Brain microvascular endothelial cell (primary cell): ENCODE results near the gene CIITA.

Experiments
- DNase-seq: peaks from one replicate; pipeline ENCODE4 v3.0.0-alpha.2; 2020
- H3K27ac ChIP-seq: fragments of 250-450 bp; sonication (Bioruptor Pico); 2 replicates; pipeline ENCODE4 v1.5.1; 2020; ENCODE audit warnings: mild to moderate bottlenecking, moderate library complexity
- H3K27me3 ChIP-seq: fragments of 250-450 bp; sonication (Bioruptor Pico); replicated peaks from 2 replicates; pipeline ENCODE4 v1.5.1; 2020; ENCODE audit warnings: mild to moderate bottlenecking
- H3K36me3 ChIP-seq: fragments of 250-450 bp; sonication (Bioruptor Pico); replicated peaks from 2 replicates; pipeline ENCODE4 v1.5.1; 2020; ENCODE audit warnings: mild to moderate bottlenecking
- H3K4me3 ChIP-seq: 2 replicates; pipeline ENCODE4 v1.5.1; 2011; ENCODE audit warnings: low read depth, mild to moderate bottlenecking, control low read depth, low read length, moderate library complexity
- CTCF ChIP-seq: IDR thresholded peaks from 2 replicates; pipeline ENCODE4 v1.5.1; 2011; ENCODE audit warnings: low read depth, mild to moderate bottlenecking, moderate library complexity, low read length, control low read depth, inconsistent platforms; ENCODE audit errors: missing control alignments
- in situ Hi-C: cut with HindIII; loops from 2 replicates; pipeline ENCODE4 v1.10.0; 2017; ENCODE audit warnings: low sequenced_read_pairs, low pct_ligation_motif_present

Gene CIITA

DNA sequence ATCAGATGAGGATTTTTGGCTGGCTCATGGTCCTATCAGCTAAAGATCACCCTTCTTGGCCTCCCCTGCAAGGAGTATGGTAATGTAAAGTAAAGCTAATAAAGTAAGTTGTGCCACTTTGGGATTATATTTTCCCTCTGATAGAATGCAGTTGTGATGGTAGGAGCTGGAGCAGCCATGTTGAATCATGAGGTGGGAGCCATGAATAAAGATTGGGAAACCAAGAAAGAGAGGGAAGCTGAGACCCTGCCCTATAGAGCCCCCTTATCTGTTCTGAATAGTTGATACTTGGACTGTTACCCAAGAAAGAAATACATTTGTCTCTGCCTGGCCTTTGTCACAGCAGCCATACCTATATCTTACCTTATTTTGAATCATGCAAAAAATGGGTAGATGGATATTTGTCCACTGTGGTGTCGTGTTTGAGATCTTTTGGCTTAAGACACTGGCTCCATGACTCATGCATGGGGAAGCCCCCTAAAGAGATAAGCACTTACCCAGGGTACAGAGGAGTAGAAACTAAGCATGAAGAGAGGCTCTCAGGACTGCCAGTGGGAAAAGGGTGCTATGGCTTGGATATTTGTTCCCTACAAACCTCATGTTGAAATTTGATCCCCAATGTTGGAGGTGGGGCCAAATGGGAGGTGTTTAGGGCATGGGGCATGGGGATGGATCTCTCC is 40.7 kb upstream of the CIITA start:
- Histone ChIP-seq H3K27ac (no peak overlapping the region), H3K36me3 (no peaks in the 10 kb centered on the region), H3K27me3 (no peaks in the 10 kb centered on the region), H3K4me3 (no peak overlapping the region)
- in situ Hi-C loops: no loop called here
- DNase-seq: no peak
- TF ChIP-seq CTCF: no peak

GRCh38 chr16:10838621-10839278 is 38.3 kb upstream of the CIITA start:
- Histone ChIP-seq H3K27me3 (no peaks in the 10 kb centered on the region), H3K36me3 (no peaks in the 10 kb centered on the region), H3K4me3 (no peak overlapping the region), H3K27ac (no peak overlapping the region)
- in situ Hi-C loops: no loop called here
- no peak for TF ChIP-seq CTCF
- no peak for DNase-seq

DNA sequence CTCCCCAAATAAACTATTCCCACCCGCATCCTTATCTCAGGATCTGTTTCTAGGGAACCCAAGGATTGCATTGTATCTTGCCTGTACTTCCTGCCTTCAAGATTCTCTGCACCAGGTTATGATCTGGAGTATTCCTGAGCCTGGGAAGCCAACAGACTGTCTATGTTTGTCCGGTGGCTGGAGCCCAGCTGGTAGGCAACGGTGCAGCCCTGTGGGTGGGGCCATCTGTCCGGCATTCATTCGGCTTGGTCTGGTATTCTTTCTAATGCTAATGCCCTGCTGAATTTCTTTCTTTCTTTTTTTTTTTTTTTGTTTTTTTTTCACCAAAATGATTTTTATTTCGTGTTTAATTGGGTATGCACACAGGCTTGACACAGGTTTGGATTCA is 37.7 kb upstream of the CIITA start:
- no peak for TF ChIP-seq CTCF
- Histone ChIP-seq H3K27ac (no peak overlapping the region), H3K36me3 (no peaks in the 10 kb centered on the region), H3K27me3 (no peaks in the 10 kb centered on the region), H3K4me3 (no peak overlapping the region)
- no peak for DNase-seq
- in situ Hi-C loops: no loop called here

DNA sequence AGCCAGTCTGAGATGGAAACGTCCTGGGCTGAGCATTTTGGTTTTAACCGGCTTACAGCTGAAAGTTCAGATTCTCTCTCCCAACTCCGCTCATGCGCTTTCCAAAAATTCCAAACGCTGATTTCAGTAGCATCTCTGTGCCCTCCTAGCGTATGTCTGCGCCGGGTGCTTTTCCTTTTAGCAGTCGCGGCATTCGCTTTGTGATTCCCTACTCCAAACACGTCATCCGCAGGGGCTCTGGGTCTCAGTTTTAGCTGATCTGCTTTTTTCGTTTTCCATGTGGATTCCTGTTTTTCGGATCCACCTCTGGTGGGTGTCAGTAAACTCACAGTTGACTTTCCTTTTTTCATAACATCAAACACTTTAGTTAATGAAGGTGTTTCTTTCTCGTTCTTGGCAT is 36.3 kb upstream of the CIITA start:
- H3K4me3 ChIP-seq: no peak overlapping the region
- no peak for TF ChIP-seq CTCF
- no peak for DNase-seq
- in situ Hi-C loops: no loop called here
- no peaks in the 10 kb centered on the region for H3K27me3 ChIP-seq
- no peaks in the 10 kb centered on the region for H3K36me3 ChIP-seq
- no peak overlapping the region for H3K27ac ChIP-seq

DNA sequence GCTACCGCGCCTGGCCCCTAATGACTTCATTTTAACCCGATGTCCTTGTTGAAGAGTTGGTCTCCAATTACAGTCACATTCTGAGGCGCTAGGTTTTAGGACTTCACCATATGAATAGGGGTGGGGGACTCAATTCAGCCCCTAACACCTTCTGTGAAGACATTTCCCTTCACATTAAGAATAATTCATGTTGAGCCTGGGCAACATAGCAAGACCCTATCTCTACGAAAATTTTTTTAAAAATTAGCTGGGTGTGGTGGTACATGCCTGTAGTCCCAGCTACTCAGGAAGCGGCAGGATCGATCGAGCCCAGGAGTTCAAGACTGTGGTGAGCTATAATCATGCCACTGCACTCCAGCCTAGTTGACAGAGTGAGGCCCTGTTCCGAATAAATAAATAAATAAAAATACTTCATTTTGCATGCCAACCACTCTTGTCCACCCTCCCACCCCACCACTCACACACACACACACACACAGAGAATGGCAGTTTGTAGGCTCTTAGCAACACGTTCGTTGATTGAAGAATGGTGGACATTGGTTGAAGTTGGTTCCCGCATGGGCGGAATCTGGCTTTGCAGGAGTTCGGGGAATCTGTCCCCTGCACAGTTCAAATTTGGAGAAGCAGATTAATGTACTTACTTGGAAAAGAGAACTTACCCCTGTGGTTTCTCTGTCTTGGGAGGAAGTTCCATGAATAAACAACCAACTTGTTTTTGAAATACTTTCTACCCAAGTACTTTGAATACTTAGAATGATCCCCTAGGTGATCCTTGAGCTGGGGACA is 30.6 kb upstream of the CIITA start:
- no peak for TF ChIP-seq CTCF
- Histone ChIP-seq H3K36me3 (no peaks in the 10 kb centered on the region), H3K27ac (no peak overlapping the region)

More for the DNA sequence above, 30.6 kb upstream of the CIITA start:
- no peak for DNase-seq
- H3K27me3 ChIP-seq: no peaks in the 10 kb centered on the region
- in situ Hi-C loops: no loop called here
- H3K4me3 ChIP-seq: no peak overlapping the region
